ENCODE measurements around the gene MMD. TPM values are rescaled to one million over a fixed set of nuclear protein-coding genes. Genes with fewer than 3 reads are reported as not detected.

The MMD gene
- total RNA-seq, 3 donors from 2014 or later, result 10.8 to 12.6 (median 12.4) TPM

GRCh38 chr17:55381017-55381770 lies 40.4 kb downstream of the MMD start:
- Mint-ChIP-seq H3K4me1 (ENCODE audit: low read depth) (no peaks in the 10 kb centered on the region), H3K4me3 (no peak overlapping the region), H3K9me3 (no peaks in the 10 kb centered on the region), H3K36me3 (ENCODE audit: insufficient read depth) (no peaks in the 10 kb centered on the region), H3K27me3 (ENCODE audit: low read depth) (peaks cover 6% of the 10 kb centered on the region)
- ATAC-seq, result no peak
- no peak for DNase-seq

- no peaks in the 10 kb centered on the region for H3K4me1 Mint-ChIP-seq (ENCODE audit: low read depth)
- H3K4me3 Mint-ChIP-seq, result no peak overlapping the region
- H3K27me3 Mint-ChIP-seq (ENCODE audit: low read depth), result peaks cover 11% of the 10 kb centered on the region
- DNase-seq (no peak), ATAC-seq (no peak)
- H3K9me3 Mint-ChIP-seq, result no peaks in the 10 kb centered on the region
- no peaks in the 10 kb centered on the region for H3K36me3 Mint-ChIP-seq (ENCODE audit: insufficient read depth)
Observed at GRCh38 chr17:55377671-55378275, 43.9 kb downstream of the MMD start.

- no peak overlapping the region for H3K4me3 Mint-ChIP-seq
- peaks cover 5% of the 10 kb centered on the region for H3K9me3 Mint-ChIP-seq
- H3K36me3 Mint-ChIP-seq (ENCODE audit: insufficient read depth), result peaks cover 2% of the 10 kb centered on the region
- ATAC-seq (no peak), DNase-seq (no peak)
- no peaks in the 10 kb centered on the region for H3K27me3 Mint-ChIP-seq (ENCODE audit: low read depth)
- peaks cover 3% of the 10 kb centered on the region for H3K4me1 Mint-ChIP-seq (ENCODE audit: low read depth)
Observed at GRCh38 chr17:55368706-55369105, 52.9 kb downstream of the MMD start.

GRCh38 chr17:55366020-55366481 lies 55.6 kb downstream of the MMD start:
- Mint-ChIP-seq H3K4me1 (ENCODE audit: low read depth) (peaks cover 3% of the 10 kb centered on the region), H3K4me3 (no peak overlapping the region), H3K9me3 (peaks cover 3% of the 10 kb centered on the region), H3K36me3 (ENCODE audit: insufficient read depth) (no peaks in the 10 kb centered on the region), H3K27me3 (ENCODE audit: low read depth) (peaks cover 8% of the 10 kb centered on the region)
- DNase-seq (no peak), ATAC-seq (no peak)

- Mint-ChIP-seq H3K27me3 (ENCODE audit: low read depth) (peaks cover 11% of the 10 kb centered on the region), H3K4me1 (ENCODE audit: low read depth) (no peaks in the 10 kb centered on the region)
- ATAC-seq, result no peak
Observed at GRCh38 chr17:55363033-55363432, 58.6 kb downstream of the MMD start.

DNA sequence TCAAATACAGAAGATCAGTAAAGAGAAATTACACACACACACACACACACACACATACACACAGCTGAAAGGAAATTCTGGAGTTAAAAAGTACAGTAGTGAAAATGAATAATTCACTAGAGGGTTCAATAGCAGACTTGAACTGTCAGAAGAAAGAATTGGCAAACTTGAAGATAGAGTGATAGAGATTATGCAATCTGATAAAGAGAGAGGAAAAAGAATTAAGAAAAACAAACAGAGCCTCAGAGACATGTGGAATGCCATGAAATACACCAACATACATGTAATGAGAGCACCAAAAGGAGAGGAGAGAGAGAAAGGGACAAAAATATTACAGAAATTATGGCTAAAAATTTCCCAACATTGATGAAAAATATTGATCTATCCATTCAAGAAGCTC lies 60.7 kb downstream of the MMD start:
- H3K9me3 Mint-ChIP-seq, result peaks cover 11% of the 10 kb centered on the region
- peaks cover 2% of the 10 kb centered on the region for H3K4me1 Mint-ChIP-seq (ENCODE audit: low read depth)
- H3K4me3 Mint-ChIP-seq, result no peak overlapping the region
- H3K36me3 Mint-ChIP-seq (ENCODE audit: insufficient read depth), result peaks cover 3% of the 10 kb centered on the region
- DNase-seq (no peak), ATAC-seq (no peak)
- peaks cover 11% of the 10 kb centered on the region for H3K27me3 Mint-ChIP-seq (ENCODE audit: low read depth)

More at GRCh38 chr17:55363033-55363432, 58.6 kb downstream of the MMD start:
- DNase-seq, result no peak
- H3K36me3 Mint-ChIP-seq (ENCODE audit: insufficient read depth), result peaks cover 3% of the 10 kb centered on the region
- H3K4me3 Mint-ChIP-seq, result no peak overlapping the region
- H3K9me3 Mint-ChIP-seq, result peaks cover 11% of the 10 kb centered on the region

- H3K4me3 Mint-ChIP-seq, result no peak overlapping the region
- peaks cover 3% of the 10 kb centered on the region for H3K36me3 Mint-ChIP-seq (ENCODE audit: insufficient read depth)
- peaks cover 11% of the 10 kb centered on the region for H3K9me3 Mint-ChIP-seq
- peaks cover 2% of the 10 kb centered on the region for H3K4me1 Mint-ChIP-seq (ENCODE audit: low read depth)
- peak; percentile 77 to 81 for ATAC-seq
- H3K27me3 Mint-ChIP-seq (ENCODE audit: low read depth), result peaks cover 5% of the 10 kb centered on the region
- DNase-seq, result peak; percentile 57
Observed at GRCh38 chr17:55356434-55357328, 65.0 kb downstream of the MMD start.

DNA sequence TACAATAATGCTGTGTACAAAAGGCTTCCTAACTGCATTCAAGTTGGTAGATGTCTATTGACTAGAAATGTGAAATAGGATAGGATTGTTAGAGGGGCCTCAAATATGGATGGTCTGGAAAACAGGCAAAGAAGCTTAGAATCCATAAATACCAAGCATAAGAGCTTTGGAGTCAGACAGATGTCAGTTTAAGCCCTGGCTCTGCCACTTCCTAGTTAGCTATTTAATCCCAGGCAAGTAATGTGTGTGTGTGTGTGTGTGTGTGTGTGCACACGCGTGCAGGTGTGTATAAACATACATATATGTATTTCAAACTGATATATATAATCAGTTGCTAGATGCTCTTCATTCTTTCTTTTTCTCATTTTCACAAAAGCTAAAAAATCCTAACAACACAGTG lies 66.7 kb downstream of the MMD start:
- DNase-seq, result no peak
- Mint-ChIP-seq H3K36me3 (ENCODE audit: insufficient read depth) (no peaks in the 10 kb centered on the region), H3K27me3 (ENCODE audit: low read depth) (no peaks in the 10 kb centered on the region), H3K9me3 (no peaks in the 10 kb centered on the region), H3K4me1 (ENCODE audit: low read depth) (peaks cover 2% of the 10 kb centered on the region), H3K4me3 (no peak overlapping the region)
- ATAC-seq, result no peak

DNA sequence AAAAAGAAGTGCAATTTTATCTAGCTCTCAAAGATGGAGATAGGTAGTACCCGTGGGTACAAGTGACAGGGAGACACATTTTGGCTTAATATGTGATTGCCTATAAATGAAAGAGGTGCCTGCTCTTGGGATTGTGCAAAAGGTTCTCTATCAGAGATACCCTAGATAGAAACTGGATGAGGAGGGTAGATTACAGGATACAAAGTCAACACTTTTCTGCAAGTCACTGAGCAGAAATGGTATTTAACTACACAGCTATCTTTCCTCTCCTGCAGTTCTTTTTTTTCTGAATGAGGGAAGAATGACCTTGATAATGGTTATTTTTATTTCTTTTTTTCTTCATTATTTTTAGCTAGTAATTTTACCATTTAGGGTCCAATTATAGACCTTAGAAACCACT lies 67.6 kb downstream of the MMD start:
- ATAC-seq, result no peak
- no peak overlapping the region for H3K4me3 Mint-ChIP-seq

GRCh38 chr17:55351226-55351625 lies 70.4 kb downstream of the MMD start:
- H3K36me3 Mint-ChIP-seq (ENCODE audit: insufficient read depth), result no peaks in the 10 kb centered on the region
- H3K4me3 Mint-ChIP-seq, result no peak overlapping the region
- no peak for DNase-seq
- peaks cover 4% of the 10 kb centered on the region for H3K9me3 Mint-ChIP-seq
- no peaks in the 10 kb centered on the region for H3K27me3 Mint-ChIP-seq (ENCODE audit: low read depth)
- no peak for ATAC-seq
- peaks cover 15% of the 10 kb centered on the region for H3K4me1 Mint-ChIP-seq (ENCODE audit: low read depth)

More for the DNA sequence above, 67.6 kb downstream of the MMD start:
- H3K9me3 Mint-ChIP-seq, result no peaks in the 10 kb centered on the region
- peaks cover 3% of the 10 kb centered on the region for H3K4me1 Mint-ChIP-seq (ENCODE audit: low read depth)
- H3K36me3 Mint-ChIP-seq (ENCODE audit: insufficient read depth), result no peaks in the 10 kb centered on the region
- no peaks in the 10 kb centered on the region for H3K27me3 Mint-ChIP-seq (ENCODE audit: low read depth)
- DNase-seq, result no peak

DNA sequence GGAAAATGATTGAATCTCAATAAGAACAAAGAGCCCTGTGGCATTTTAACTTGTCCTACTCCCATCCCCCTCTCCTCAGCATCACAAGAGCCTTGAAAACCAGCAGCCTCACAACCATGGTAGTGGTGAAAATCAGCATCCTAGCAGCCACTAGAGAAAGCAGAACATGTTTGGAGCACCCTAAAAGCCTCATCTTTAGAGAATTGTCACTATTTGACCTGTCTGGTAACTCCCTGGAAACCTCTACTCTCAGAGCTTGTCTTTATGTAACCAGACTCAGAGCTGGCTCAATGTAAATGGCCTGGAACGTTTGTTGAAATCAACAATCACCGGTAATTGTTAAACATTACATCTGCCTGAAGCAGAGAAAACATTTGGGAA lies 70.8 kb downstream of the MMD start:
- Mint-ChIP-seq H3K9me3 (peaks cover 4% of the 10 kb centered on the region), H3K4me3 (no peak overlapping the region)

GRCh38 chr17:55348749-55349354 lies 72.8 kb downstream of the MMD start:
- no peak overlapping the region for H3K4me3 Mint-ChIP-seq
- DNase-seq (peak; percentile 9), ATAC-seq (peak; percentile 27 to 35)
- peaks cover 4% of the 10 kb centered on the region for H3K9me3 Mint-ChIP-seq
- H3K4me1 Mint-ChIP-seq (ENCODE audit: low read depth), result peaks cover 33% of the 10 kb centered on the region
- H3K27me3 Mint-ChIP-seq (ENCODE audit: low read depth), result no peaks in the 10 kb centered on the region
- H3K36me3 Mint-ChIP-seq (ENCODE audit: insufficient read depth), result no peaks in the 10 kb centered on the region

More for the DNA sequence above, 70.8 kb downstream of the MMD start:
- ATAC-seq (no peak), DNase-seq (no peak)
- no peaks in the 10 kb centered on the region for H3K27me3 Mint-ChIP-seq (ENCODE audit: low read depth)
- H3K36me3 Mint-ChIP-seq (ENCODE audit: insufficient read depth), result no peaks in the 10 kb centered on the region
- peaks cover 15% of the 10 kb centered on the region for H3K4me1 Mint-ChIP-seq (ENCODE audit: low read depth)

- H3K36me3 Mint-ChIP-seq (ENCODE audit: insufficient read depth), result no peaks in the 10 kb centered on the region
- no peak for DNase-seq
- H3K4me1 Mint-ChIP-seq (ENCODE audit: low read depth), result peaks cover 48% of the 10 kb centered on the region
- no peak overlapping the region for H3K4me3 Mint-ChIP-seq
- peaks cover 4% of the 10 kb centered on the region for H3K9me3 Mint-ChIP-seq
- no peak for ATAC-seq
- no peaks in the 10 kb centered on the region for H3K27me3 Mint-ChIP-seq (ENCODE audit: low read depth)
Observed at GRCh38 chr17:55347341-55347740, 74.3 kb downstream of the MMD start.

- ATAC-seq (no peak), DNase-seq (no peak)
- Mint-ChIP-seq H3K36me3 (ENCODE audit: insufficient read depth) (no peaks in the 10 kb centered on the region), H3K9me3 (peaks cover 4% of the 10 kb centered on the region), H3K4me3 (no peak overlapping the region), H3K27me3 (ENCODE audit: low read depth) (no peaks in the 10 kb centered on the region), H3K4me1 (ENCODE audit: low read depth) (peaks cover 52% of the 10 kb centered on the region)
Observed at GRCh38 chr17:55346658-55347057, 75.0 kb downstream of the MMD start.
